Bronchial epithelial cell (primary cell): Measurements from ENCODE around the gene SYMPK. TPM values are rescaled to one million over a fixed set of nuclear protein-coding genes. Genes with fewer than 3 reads are reported as not detected.
"Not testable (repeated sequence)": the region's sequence is repeated elsewhere in the genome, so short reads cannot be mapped to it uniquely, and the experiment has no call there.

ENCODE experiments used
- DNase-seq: peaks from one replicate; pipeline ENCODE4 v3.0.0-alpha.2; 2010; ENCODE audit warnings: low read depth
- FAIRE-seq: peaks from 2 replicates; lab custom pipeline; 2011; peaks lifted over from hg19 to GRCh38; lab: Jason Lieb, UNC
- H3K27me3 ChIP-seq: 2 replicates; pipeline ENCODE4 v1.5.1; 2011; ENCODE audit warnings: low read length; ENCODE audit not compliant: control insufficient read depth, insufficient read depth
- H3K36me3 ChIP-seq: 2 replicates; pipeline ENCODE4 v1.5.1; 2011; ENCODE audit warnings: low read length; ENCODE audit not compliant: control insufficient read depth, insufficient read depth
- H3K4me3 ChIP-seq: 2 replicates; pipeline ENCODE4 v1.5.1; 2011; ENCODE audit warnings: mild to moderate bottlenecking, low read depth, low read length, control low read depth
- CTCF ChIP-seq: IDR thresholded peaks from 2 replicates; pipeline ENCODE4 v1.5.1; 2011; ENCODE audit warnings: mild to moderate bottlenecking, moderate library complexity, low read length, control low read depth, inconsistent platforms; ENCODE audit not compliant: insufficient read depth, severe bottlenecking
- total RNA-seq: library from RNA; depleted of rRNA; stranded (reverse); fragments of >200 nt; gene quantifications from 2 replicates; pipeline ENCODE4 v1.2.1, GENCODE V29; 2014

The SYMPK gene
- total RNA-seq, 1 donor from 2014 or later = 27.9 TPM

GRCh38 chr19:45800070-45800553 is 62.8 kb downstream of the SYMPK start:
- TF ChIP-seq CTCF = no peak
- FAIRE-seq (peak; percentile 55), DNase-seq (peak; percentile 42)
- Histone ChIP-seq H3K36me3 (no peaks in the 10 kb centered on the region), H3K4me3 (no peak overlapping the region), H3K27me3 (no peaks in the 10 kb centered on the region)

- DNase-seq, H3K27me3 ChIP-seq, FAIRE-seq, H3K36me3 ChIP-seq, H3K4me3 ChIP-seq: not testable (repeated sequence)
Observed at GRCh38 chr19:45799541-45799940, 63.4 kb downstream of the SYMPK start.

- peak; percentile 70 for TF ChIP-seq CTCF
- FAIRE-seq (peak; percentile 73), DNase-seq (peak; percentile 50)
- Histone ChIP-seq H3K27me3 (no peaks in the 10 kb centered on the region), H3K36me3 (no peaks in the 10 kb centered on the region), H3K4me3 (no peak overlapping the region)
Observed at GRCh38 chr19:45798995-45799517, 63.9 kb downstream of the SYMPK start.

GRCh38 chr19:45794627-45795026 is 68.3 kb downstream of the SYMPK start:
- Histone ChIP-seq H3K27me3 (no peaks in the 10 kb centered on the region), H3K4me3 (no peak overlapping the region), H3K36me3 (peaks cover 3% of the 10 kb centered on the region)
- TF ChIP-seq CTCF = no peak
- no peak for DNase-seq
- FAIRE-seq = no peak

- no peak for TF ChIP-seq CTCF
- DNase-seq (no peak), FAIRE-seq (no peak)
- Histone ChIP-seq H3K36me3 (peaks cover 7% of the 10 kb centered on the region), H3K27me3 (no peaks in the 10 kb centered on the region), H3K4me3 (no peak overlapping the region)
Observed at GRCh38 chr19:45793876-45794275, 69.1 kb downstream of the SYMPK start.

DNA sequence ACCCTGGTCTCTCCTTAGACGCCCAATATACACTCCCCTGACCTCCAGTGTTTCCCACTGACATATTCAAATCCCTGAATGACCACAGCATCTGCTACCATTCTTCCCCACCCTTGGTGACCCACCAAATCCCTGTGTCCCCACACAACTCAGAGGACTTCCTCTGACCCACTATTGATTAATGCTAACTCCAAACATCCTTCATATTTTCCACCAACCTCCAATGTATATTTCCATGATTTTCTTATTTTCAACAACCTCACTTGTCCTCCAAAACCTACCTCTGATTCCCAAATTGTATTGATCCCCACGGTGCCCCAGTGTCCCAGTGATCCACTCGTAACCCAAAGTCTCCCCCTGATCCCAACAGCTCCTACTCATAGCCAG is 69.8 kb downstream of the SYMPK start:
- peaks cover 7% of the 10 kb centered on the region for H3K36me3 ChIP-seq
- no peak for FAIRE-seq
- no peak for DNase-seq
- no peak overlapping the region for H3K4me3 ChIP-seq
- TF ChIP-seq CTCF = no peak
- H3K27me3 ChIP-seq = no peaks in the 10 kb centered on the region
